Measurements from ENCODE around the gene INPP4A.

GRCh38 chr2:98565286-98565860 is 120.7 kb downstream of the INPP4A start:
- TF ChIP-seq EZH2phosphoT487 (IDR thresholded peaks at IDR 0.05; ENCODE audit: borderline replicate concordance, low read depth) (no peak), TAF1 (IDR thresholded peaks at IDR 0.05; ENCODE audit: borderline replicate concordance, low read depth, low read length) (no peak), CTCF (IDR thresholded peaks at IDR 0.05) (no peak), YY1 (IDR thresholded peaks at IDR 0.05; ENCODE audit: low read depth) (no peak), NFIC (IDR thresholded peaks at IDR 0.05; ENCODE audit: borderline replicate concordance) (no peak), JUND (IDR thresholded peaks at IDR 0.05) (no peak), RAD21 (IDR thresholded peaks at IDR 0.05; ENCODE audit: low read length) (no peak), MEF2A (IDR thresholded peaks at IDR 0.05; ENCODE audit: borderline replicate concordance, low read depth) (no peak), TCF12 (IDR thresholded peaks at IDR 0.05) (no peak), MAX (IDR thresholded peaks at IDR 0.05; ENCODE audit: low read depth) (no peak), FOXM1 (IDR thresholded peaks at IDR 0.05; ENCODE audit: low read depth) (no peak), POLR2AphosphoS5 (IDR thresholded peaks at IDR 0.05; ENCODE audit: low read depth, low read length) (no peak)

All from SK-N-SH (cell line).